HFF-Myc (cell line): ENCODE results near the gene ATCAY.

Source experiments
- DNase-seq: peaks from one replicate; pipeline ENCODE4 v3.0.0-alpha.2; 2011; ENCODE audit warnings: low read depth; ENCODE audit errors: extremely low read depth
- H3K4me3 ChIP-seq: replicated peaks from 2 replicates; pipeline ENCODE4 v1.5.1; 2011; ENCODE audit warnings: low read depth, mild to moderate bottlenecking, control low read depth, low read length
- TF ChIP-seq, protein P1 (sequence below): IDR thresholded peaks from 2 replicates; pipeline ENCODE4 v1.5.1; 2012; ENCODE audit warnings: mild to moderate bottlenecking, low read depth, low read length, control low read depth; ENCODE audit errors: missing control alignments

ATCAY gene

GRCh38 chr19:3844596-3844995, 35.9 kb upstream of the ATCAY start:
- no peak for DNase-seq
- no peak overlapping the region for H3K4me3 ChIP-seq
- TF ChIP-seq, protein P1, sequence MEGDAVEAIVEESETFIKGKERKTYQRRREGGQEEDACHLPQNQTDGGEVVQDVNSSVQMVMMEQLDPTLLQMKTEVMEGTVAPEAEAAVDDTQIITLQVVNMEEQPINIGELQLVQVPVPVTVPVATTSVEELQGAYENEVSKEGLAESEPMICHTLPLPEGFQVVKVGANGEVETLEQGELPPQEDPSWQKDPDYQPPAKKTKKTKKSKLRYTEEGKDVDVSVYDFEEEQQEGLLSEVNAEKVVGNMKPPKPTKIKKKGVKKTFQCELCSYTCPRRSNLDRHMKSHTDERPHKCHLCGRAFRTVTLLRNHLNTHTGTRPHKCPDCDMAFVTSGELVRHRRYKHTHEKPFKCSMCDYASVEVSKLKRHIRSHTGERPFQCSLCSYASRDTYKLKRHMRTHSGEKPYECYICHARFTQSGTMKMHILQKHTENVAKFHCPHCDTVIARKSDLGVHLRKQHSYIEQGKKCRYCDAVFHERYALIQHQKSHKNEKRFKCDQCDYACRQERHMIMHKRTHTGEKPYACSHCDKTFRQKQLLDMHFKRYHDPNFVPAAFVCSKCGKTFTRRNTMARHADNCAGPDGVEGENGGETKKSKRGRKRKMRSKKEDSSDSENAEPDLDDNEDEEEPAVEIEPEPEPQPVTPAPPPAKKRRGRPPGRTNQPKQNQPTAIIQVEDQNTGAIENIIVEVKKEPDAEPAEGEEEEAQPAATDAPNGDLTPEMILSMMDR, result no peak

DNA sequence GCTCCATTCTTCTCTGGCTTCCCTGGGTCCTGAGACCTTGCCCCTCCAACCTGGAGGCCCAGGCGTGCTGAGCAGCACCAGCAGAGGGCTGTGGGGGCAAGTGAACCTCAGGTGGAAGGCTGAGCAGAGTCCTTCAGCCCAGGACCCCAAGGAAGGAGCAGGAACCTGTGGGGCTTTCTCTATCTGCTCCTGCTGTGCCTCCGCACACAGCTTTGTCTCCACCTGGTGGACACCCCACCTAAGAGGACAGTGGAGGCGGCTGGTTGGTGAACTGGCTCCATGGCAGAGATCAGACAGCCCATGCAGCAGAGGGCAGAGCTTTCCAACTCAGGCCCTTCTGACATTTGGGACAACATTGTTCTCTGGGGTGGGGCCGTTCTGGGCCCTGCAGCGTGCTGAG, 31.4 kb upstream of the ATCAY start:
- TF ChIP-seq, protein P1, result peak; percentile 32
- DNase-seq, result no peak
- no peak overlapping the region for H3K4me3 ChIP-seq

GRCh38 chr19:3849787-3850186, 30.7 kb upstream of the ATCAY start:
- TF ChIP-seq, protein P1, result no peak
- DNase-seq, result no peak
- H3K4me3 ChIP-seq, result no peak overlapping the region

- DNase-seq, result no peak
- TF ChIP-seq, protein P1, result no peak
Measured at GRCh38 chr19:3850320-3850972, 30.0 kb upstream of the ATCAY start.

GRCh38 chr19:3851254-3852176, 29.0 kb upstream of the ATCAY start:
- DNase-seq, result no peak
- TF ChIP-seq, protein P1, result no peak
- H3K4me3 ChIP-seq, result no peak overlapping the region

More at GRCh38 chr19:3850320-3850972, 30.0 kb upstream of the ATCAY start:
- H3K4me3 ChIP-seq, result no peak overlapping the region

GRCh38 chr19:3852177-3852511, 28.3 kb upstream of the ATCAY start:
- TF ChIP-seq, protein P1, result no peak
- H3K4me3 ChIP-seq, result no peak overlapping the region
- DNase-seq, result no peak
